Colon (tissue), 2 donors: ENCODE results near the gene ANAPC15.
"Not testable (repeated sequence)": the region's sequence is repeated elsewhere in the genome, so short reads cannot be mapped to it uniquely, and the experiment has no call there.

Experiments
- FAIRE-seq: peaks from 2 replicates; lab custom pipeline; 2012; peaks lifted over from hg19 to GRCh38; lab: Jason Lieb, UNC
- donor health status: control.
- donor health status: control.

Gene ANAPC15

DNA sequence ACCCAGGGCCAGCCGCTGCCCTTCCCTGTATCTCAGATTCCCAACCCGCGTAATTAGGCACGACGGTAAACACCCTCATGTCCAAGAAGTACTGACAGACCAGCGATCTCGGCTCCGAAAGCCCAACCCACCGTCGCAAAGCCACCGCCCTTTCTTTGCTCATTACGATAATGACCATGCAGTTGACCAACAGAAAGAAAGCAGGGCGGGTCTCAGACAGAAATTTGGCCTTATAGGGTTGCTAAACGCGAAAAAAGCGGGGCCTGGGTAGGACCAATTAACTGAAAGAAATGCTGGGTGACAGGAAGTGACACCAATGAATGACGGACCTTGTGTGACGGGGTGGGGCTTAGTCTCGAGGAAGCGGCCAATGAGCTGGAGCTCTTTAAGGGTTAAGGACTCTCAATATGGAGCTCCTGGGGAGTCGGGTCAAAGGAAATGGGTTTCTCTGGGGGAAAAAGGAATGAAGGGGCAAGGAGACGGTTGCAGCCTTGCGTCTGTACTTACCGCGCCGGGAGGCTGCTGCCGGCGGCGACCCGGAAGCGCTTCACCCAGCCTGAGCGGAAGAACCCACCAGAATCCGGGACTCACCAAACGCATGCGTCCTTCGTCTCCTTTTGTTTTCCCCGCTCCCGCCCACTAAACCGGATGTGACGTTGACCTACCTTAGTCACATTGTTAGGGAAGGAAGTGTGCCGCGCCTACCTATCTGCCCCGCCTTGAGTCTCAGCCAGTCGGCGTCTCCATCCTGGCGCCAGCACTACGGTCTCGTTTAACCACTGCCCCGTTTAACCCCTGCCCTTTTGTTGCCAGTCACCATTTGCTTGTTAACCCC, at the start of gene ANAPC15:
Gene ANAPC15 (minus strand): TSS at position 553 of the 835 bp plus-strand sequence. CDS start 1,419 bp downstream, outside the sequence.
- peak; percentile 61 for FAIRE-seq

DNA sequence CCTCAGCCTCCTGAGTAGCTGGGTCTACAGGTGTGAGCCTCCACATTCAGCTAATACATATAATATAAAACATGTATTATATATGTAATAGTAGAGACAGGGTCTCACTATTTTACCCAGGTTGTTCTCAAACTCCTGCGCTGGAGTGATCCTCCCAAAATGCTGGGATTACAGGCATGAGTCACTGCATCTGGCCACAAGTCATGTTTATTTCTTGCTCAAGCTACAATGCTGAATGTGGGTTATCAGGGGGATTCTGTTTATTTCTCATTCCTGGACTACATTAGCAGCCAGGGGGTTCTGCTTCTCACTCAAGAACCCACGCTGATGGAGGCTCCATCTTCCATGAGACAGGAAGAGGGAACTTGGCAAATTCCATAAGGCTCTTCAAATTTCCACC, 47.8 kb upstream of the ANAPC15 start:
- FAIRE-seq, result no peak

GRCh38 chr11:72157131-72157530, 44.6 kb upstream of the ANAPC15 start:
- no peak for FAIRE-seq

DNA sequence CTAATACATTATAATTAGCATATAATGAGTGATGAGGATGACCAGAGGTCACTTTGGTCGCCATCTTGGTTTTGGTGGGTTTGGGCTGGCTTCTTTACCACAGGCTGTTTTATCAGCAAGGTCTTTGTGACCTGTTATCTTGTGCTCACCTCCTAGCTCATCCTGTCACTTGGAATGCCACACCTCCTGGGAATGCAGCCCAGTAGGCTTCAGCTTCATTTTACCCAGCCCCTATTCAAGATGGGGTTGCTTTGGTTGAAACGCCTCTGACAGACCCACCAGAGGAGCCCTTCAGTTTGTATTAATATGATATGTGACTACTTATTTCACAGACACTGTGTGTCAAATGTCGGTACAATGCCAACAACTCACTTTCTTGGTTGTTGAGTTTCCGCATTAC, 43.3 kb upstream of the ANAPC15 start:
- no peak for FAIRE-seq

DNA sequence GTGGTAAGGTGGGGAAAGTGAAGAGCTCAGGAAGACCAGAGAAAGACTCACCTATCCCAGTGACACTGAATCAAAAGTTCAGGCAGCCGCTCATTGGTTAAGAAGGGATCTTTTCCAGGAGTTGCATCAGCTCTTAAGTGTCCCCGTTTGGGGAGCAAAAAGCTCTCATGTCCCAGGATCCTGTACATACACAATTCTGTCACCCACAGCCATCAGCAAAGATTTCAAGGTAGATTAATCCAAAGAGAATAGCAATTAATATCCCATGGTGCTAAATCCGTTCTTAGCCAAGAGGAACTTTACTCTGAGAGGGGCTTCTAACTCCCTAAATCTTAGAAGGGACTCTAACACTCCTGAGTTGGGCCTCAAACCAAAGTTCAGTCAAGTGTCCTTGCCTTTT, 42.3 kb upstream of the ANAPC15 start:
- no peak for FAIRE-seq

DNA sequence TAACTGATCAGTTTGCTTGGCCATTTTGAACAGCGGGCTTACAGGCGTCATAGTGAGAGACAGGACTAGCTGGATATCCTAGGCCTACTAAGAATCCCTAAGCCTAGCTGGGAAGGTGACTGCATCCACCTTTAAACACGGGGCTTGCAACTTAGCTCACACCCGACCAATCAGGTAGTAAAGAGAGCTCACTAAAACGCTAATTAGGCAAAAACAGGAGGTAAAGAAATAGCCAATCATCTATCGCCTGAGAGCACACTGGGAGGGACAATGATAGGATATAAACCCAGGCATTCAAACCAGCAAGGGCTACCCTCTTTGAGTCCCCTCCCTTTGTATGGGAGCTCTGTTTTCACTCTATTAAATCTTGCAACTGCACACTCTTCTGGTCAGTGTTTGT, 41.4 kb upstream of the ANAPC15 start:
- FAIRE-seq, result not testable (repeated sequence)

DNA sequence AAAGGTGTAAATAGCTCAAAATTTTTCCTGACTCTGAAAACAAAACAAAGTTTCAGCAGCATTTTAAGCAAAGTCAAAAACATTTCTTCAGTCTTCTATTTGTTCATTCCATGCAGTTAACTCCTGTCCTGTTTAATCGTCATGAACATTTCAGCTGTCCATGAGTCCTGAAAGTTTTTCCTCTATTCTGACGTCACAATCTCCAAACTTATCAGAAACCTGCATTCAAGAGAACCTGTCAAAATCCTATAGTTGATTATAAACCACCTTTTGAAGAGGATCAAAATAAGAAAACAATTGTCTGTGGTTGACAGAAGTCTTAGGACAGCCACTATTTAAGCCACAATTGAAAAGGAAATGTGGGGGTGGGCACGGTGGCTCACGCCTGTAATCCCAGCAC, 38.4 kb upstream of the ANAPC15 start:
- no peak for FAIRE-seq

- FAIRE-seq, result no peak
Observed at GRCh38 chr11:72146625-72147024, 34.1 kb upstream of the ANAPC15 start.

DNA sequence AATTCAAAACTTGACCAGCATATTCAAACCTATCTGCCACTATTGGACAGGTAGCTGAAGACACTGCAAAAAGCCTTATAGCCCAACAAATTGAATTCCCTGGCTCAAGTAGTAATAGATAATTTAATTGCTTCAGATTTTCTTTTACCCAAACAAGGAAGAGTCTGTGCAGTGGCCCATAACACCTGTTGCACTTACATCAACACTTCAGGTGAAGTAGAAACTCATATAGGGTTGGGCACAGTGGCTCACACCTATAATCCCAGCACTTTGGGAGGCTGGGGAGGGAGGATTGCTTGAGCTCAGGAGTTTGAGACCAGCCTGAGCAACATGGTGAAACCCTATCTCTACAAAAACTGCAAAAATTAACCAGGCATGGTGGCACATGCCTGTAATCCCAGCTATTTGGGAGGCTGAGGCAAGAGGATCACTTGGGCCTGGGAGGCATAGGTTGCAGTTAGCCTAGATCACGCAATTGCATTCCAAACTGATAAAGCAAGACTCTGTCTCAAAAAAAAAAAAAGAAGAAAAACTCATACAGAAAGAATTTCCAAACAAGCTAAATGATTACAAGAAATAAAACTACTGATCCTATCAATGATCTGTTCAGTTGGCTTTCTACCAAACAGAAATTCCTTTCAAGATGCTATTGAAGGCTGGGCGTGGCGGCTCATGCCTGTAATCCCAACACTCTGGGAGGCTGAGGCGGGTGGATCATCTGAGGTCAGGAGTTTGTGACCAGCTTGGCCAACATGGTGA, 32.5 kb upstream of the ANAPC15 start:
- no peak for FAIRE-seq

GRCh38 chr11:72142543-72142942, 30.0 kb upstream of the ANAPC15 start:
- not testable (repeated sequence) for FAIRE-seq

DNA sequence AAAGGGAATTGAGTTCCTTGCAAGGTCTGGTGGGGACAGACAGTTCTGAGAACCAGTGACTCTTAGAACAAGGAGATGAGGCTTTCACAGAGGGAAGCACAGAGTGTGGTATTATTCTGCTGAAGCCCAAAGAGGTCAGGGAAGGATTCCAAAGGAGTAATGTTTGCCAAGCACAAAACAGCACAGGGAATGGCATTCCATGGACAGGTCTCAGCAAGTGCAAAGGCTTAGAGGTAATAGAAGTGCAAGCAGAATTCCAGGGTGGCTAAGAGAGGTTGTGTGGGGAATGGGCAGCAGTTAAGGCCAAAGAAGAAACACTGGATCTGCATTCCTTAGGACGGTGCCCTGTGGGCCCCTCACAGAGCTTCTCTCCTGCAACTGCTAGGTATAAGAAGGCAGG, 29.6 kb upstream of the ANAPC15 start:
- FAIRE-seq, result not testable (repeated sequence)

- FAIRE-seq, result no peak
Observed at GRCh38 chr11:72141066-72141465, 28.6 kb upstream of the ANAPC15 start.

DNA sequence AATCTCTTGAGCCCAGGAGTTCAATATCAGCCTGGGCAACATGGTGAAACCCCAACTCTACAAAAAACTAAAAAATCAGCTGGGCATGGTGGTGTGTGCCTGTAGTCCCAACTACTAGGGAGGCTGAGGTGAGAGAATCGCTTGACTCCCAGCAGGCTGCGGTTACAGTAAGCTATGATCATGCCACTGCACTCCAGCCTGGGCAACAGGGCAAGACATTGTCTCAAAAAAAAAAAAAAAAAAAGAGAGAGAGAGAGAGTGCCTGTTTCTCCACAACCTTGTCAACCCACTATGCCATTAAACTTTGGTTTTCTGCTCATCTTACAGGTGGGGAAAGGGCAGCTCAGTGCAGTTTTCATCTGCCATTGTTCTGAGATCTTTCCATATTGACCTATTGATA, 28.2 kb upstream of the ANAPC15 start:
- FAIRE-seq, result no peak

DNA sequence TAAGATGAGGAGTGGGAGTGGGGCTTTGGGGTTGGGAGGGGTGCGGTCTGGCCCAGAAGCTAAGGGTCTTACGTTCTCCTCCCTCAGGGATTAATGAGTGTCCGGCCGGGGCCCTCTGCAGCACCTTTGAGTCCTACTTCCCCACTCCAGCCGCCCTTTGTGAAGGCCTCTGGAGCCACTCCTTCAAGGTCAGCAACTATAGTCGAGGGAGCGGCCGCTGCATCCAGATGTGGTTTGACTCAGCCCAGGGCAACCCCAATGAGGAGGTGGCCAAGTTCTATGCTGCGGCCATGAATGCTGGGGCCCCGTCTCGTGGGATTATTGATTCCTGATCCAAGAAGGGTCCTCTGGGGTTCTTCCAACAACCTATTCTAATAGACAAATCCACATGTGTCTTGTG, 27.0 kb upstream of the ANAPC15 start:
- no peak for FAIRE-seq

DNA sequence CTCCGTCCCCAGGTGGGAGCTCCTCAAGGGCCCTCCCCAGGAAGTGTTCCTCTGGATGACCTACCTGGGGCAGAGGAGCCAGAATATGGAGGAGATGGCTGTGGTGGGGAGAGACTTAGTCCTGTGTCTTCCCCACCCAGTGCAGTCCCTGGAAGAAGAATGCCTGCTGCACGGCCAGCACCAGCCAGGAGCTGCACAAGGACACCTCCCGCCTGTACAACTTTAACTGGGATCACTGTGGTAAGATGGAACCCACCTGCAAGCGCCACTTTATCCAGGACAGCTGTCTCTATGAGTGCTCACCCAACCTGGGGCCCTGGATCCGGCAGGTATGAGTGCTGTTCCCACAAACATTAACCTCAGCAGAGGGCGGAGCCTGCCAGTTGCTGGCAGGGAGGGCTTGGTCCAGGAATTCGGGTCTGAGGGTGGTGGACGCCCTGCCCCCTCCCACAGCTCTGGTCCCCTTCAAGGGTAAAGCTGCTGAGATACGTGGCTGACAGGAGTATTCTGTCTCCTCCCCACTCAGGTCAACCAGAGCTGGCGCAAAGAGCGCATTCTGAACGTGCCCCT, 26.4 kb upstream of the ANAPC15 start:
- FAIRE-seq, result no peak

DNA sequence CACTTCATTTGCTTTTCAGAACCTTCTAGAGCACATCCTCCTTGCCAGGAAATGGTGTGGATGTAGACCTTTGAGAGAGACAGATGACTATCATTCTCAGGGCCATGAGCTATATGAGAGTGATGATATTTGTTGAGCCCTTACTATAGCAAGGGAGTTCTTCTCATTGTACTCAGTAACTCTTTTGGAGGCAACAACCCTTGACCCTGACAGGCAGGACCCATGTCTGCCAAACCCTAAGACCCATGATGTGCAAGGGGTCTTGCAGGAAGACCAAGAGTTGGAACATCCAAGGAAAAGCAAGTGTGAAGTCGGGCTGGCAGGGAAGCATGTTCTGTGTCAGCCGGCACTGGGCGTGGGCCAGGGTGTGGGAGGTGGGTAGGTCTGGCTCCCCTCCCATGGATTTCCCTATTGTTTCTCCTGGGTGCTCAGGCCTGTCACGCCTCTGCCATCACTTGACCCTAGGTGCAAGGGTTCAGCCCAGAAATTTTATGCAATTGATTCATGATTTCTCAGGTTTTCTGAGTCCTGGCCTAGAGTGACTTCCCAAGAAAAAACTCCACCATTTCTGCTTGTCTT, 24.3 kb upstream of the ANAPC15 start:
- no peak for FAIRE-seq

DNA sequence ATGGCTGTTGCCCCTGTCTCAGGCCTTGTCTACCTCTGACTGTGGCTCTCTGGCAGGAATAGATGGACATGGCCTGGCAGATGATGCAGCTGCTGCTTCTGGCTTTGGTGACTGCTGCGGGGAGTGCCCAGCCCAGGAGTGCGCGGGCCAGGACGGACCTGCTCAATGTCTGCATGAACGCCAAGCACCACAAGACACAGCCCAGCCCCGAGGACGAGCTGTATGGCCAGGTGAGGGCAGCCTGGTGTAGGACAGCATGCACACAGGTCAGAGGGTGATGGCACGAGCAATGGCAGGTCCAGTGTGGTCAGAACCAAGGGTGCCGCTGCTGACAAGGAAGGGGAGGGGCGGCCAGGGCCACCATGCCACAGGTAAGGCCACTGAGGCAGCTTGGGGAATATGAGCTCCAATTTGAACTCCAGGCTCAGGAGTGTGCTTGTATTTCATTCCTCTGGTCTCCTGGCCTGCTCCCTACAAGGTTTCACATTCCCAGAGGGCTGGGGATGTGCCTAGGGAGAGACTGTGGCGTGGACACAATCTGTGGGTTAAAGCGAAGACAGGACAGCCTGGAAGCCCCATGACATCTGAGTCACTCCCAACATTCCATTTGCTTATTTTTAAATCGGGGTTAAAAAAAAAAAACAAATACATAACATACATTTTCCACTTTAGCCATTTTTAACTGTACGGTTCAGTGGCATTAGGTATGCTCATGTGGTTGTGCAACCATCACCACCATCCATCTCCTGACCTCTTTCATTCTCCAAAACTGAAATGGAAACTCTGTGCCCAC, 23.6 kb upstream of the ANAPC15 start:
- FAIRE-seq, result no peak

DNA sequence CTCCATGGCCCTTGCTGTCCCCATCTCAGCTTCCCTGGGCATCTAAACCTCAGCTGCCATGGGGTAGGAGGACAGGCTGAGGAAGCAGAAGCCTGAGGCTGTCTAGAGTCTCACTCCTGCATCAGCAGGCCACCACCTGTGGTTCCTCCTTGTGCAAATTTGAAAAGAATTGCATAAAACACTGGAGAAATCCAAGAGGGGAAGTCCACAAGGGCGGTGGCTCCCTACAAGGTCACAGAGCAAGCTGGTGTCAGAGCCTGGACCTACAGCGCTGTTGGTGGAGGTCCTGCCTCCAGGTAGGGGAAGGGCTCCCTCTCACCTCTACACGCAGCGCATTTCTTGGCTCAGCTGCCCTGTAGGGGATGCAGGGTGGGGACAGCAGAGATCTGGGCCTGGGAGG, 23.0 kb upstream of the ANAPC15 start, which contains the start of gene FOLR3:
Gene FOLR3 (plus strand): TSS at position 253 of the 400 bp plus-strand sequence. CDS start 228 bp downstream, outside the sequence.
- not testable (repeated sequence) for FAIRE-seq

DNA sequence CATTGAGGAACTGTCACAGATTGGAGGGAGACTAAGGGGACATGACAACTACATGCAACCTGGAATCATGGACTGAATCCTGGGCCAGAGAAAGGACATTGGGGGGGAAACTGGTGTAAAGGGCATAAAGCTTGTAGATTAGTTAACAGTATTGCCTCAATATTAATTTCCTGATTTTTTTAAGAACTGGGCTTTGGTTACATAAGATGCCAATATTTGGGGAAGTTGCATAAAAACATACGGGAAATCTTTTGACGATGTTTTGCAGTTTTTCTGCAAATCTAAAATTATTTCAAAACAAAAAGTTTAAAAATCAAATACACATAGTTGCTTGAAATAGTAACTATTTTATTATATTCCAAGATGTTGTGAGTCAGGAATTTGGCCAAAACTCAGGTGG, 20.2 kb upstream of the ANAPC15 start:
- FAIRE-seq, result no peak

DNA sequence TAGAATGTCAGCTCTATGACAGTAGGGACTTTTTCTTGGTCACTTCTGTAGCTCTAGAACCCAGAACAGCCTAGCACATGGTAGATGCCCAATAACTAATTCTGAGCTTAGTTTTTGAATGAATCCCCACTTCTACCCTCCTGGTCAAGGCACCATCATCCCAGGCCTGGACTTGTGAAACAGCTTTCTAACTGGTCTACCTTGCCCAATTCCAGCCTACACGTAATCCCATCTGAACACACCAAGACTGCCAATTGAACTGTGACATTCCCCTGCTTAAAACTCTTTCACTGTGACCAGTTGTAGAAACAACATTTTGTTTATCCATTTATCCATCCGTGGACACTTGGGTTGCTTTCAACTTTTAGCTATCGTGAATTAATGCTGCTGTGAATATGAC, 16.9 kb upstream of the ANAPC15 start:
- no peak for FAIRE-seq

DNA sequence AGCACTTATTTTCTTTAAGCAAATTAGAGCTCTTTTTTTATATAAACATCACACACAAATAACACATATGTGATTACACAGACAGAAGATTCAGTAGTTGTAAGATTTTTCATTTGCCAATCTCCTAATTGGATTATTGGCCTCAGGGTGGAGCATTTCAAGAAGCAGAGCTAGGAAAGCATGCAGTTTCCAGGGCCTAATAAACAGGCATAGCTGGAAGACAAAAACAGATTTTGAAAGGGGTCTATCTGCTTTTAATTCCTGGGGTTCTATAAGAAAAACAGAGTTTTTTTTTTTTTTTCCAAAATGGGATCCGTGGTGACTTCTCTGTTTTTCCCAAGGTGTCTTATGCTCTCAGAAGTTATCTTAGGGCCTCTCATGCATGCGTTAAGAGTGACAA, 15.4 kb upstream of the ANAPC15 start:
- no peak for FAIRE-seq

DNA sequence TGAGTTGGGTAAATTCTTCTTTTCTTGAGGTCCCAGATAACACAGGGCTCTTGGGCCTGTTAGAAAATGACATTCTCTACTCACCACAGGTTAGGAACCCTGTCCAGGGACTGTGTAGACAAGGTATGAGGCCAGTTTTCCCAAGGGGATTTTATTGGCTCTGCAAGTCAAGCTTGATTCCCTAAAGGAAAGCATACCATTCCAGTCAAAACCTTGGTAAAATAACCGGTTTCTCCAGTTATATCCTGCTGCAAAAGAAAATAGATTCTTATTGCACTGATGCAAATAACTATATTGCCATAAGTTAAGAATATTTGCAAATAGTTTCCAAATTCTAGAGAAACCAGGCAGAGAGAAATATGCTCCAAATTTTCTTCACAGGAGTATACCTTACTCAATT, 13.5 kb upstream of the ANAPC15 start:
- FAIRE-seq, result no peak
